B cell (primary cell): ENCODE results near the gene SEC16A.

Experiments used
- EZH2 ChIP-seq: IDR thresholded peaks from 2 replicates; pipeline ENCODE4 v1.6.1; 2012; ENCODE audit warnings: borderline replicate concordance, low read depth, mild to moderate bottlenecking, moderate library complexity, low read length; ENCODE audit not compliant: insufficient read depth, poor library complexity, severe bottlenecking
- TF ChIP-seq, protein P1 (sequence below): fragments of 200-600 bp; IDR thresholded peaks from one replicate; pipeline ENCODE4 v1.8.0; 2022; ENCODE audit warnings: antibody characterized with exemption, mild to moderate bottlenecking

DNA sequence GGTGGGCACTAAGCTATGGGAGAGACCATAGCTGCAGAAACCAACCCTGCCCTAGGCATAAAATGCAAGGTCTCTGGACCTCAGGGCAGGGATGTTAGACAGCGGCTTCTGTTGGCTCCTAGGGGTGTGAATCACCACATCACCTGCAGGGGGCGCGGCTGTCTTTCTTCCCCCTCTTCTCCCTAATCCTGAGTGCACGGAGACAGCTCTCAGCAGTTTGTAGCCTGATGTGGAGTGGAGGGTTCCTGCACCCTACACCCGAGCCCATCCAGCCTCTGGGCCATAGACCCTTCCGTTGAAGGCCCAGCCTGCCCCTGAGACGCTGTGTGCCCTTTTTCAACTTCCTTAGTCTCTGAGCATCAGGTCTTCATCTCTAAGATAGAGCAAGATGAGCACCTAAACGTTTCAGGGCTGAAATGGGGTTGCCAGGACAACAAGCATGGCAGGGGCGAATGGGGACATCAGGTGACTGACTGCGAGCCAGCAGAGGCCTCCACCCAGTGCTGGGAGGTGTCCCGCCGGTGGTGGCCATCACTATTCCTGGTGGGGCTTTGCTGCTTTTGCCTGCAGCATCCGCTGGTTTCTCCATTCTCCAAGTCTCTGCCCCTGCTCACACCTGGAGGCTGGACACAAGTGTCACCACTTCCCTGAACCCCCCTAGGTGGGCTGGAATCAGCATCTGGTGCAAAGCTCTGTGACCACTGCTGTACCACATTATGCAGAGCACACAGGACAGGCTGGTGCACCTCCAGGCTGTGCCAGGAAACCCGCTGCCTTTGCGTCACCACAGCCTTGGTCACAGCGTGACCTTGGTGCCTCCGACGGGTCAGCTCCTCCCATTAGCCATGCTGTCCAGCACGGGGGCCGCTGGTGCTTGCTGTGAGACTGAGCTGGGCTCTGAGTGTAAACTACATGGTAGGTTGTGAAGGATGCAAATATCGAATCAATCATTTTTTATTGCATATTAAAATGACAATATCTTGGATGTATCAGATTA lies 2.5 kb upstream of the SEC16A start:
- TF ChIP-seq, protein P1, sequence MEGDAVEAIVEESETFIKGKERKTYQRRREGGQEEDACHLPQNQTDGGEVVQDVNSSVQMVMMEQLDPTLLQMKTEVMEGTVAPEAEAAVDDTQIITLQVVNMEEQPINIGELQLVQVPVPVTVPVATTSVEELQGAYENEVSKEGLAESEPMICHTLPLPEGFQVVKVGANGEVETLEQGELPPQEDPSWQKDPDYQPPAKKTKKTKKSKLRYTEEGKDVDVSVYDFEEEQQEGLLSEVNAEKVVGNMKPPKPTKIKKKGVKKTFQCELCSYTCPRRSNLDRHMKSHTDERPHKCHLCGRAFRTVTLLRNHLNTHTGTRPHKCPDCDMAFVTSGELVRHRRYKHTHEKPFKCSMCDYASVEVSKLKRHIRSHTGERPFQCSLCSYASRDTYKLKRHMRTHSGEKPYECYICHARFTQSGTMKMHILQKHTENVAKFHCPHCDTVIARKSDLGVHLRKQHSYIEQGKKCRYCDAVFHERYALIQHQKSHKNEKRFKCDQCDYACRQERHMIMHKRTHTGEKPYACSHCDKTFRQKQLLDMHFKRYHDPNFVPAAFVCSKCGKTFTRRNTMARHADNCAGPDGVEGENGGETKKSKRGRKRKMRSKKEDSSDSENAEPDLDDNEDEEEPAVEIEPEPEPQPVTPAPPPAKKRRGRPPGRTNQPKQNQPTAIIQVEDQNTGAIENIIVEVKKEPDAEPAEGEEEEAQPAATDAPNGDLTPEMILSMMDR, result peak; percentile 84
- TF ChIP-seq EZH2, result no peak
